Measurements from ENCODE around the gene CR2. TPM values are rescaled to one million over a fixed set of nuclear protein-coding genes. Genes with fewer than 3 reads are reported as not detected.
"Not testable (repeated sequence)": the region's sequence is repeated elsewhere in the genome, so short reads cannot be mapped to it uniquely, and the experiment has no call there.

CR2 gene
- total and polyA plus RNA-seq, 5 experiments from 2014 or later, result 5.9 to 17.1 (median 10.9) TPM

DNA sequence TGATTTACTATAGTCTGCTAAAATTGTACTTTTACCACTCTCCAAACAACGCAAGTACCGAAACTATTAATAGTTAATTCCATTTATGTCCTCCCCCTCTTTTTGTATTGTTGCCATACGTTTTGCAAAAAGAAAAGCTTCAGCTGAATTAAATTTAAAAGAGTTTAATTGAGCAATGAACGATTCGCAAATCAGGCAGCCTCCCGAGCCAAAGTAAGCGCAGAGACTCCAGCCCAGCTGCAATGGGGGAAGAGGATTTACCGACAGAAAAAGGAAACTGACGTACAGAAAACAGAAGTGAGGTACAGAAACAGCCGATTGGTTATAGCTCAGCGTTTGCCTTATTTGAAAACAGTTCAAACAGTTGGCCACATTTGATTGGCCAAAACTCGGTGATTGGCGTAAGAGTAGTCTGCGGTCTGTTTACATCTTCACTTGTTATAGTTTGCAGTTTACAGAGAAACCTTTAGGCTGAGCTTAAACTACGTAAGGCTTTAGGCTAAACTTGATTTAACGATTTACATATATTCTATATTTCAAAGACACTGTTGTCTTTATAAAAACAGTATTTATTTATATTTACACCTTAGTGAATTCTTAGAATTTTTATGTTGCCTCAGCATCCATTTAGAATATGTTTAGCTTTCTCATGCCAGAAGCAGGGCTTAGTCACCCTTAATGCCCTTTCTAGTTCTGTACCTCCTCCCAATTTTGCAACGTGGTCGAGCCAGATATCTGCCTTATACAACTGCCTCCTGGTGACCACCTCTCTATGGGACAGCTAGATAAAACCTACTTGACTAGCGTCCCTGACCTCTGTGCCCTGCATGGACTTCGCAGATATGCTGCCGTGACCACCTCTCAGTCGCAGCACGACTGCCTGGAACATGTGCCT is 65.6 kb downstream of the CR2 start:
- no peak for ATAC-seq
- no peak overlapping the region for H3K27ac Mint-ChIP-seq
- no peak for DNase-seq
- H3K9me3 Mint-ChIP-seq, result peaks cover 0 to 9% (median 0%) of the 10 kb centered on the region in 9 donors
- POLR2A ChIA-PET, result interaction anchor here (0.7 kb wide), 1 partner anchor 20 kb away, joined by 5 read pairs; no protein-coding TSS in a partner anchor
- no peaks in the 10 kb centered on the region for H3K4me1 Mint-ChIP-seq
- H3K27me3 Mint-ChIP-seq, result peaks cover 0 to 3% (median 3%) of the 10 kb centered on the region in 5 donors
- H3K36me3 Mint-ChIP-seq, result peaks cover 0 to 5% (median 2%) of the 10 kb centered on the region in 3 donors
- no peak overlapping the region for H3K4me3 Mint-ChIP-seq

- H3K27me3 Mint-ChIP-seq, H3K4me3 Mint-ChIP-seq, ATAC-seq, DNase-seq, H3K36me3 Mint-ChIP-seq, H3K27ac Mint-ChIP-seq, H3K9me3 Mint-ChIP-seq, H3K4me1 Mint-ChIP-seq: not testable (repeated sequence)
- POLR2A ChIA-PET, result interaction anchor here (0.7 kb wide), 2 partner anchors 10 to 21 kb away, joined by 4 to 5 read pairs; no protein-coding TSS in a partner anchor
Measured at GRCh38 chr1:207520400-207521345, 66.5 kb downstream of the CR2 start.

- H3K27ac Mint-ChIP-seq, H3K9me3 Mint-ChIP-seq, H3K4me1 Mint-ChIP-seq, DNase-seq, H3K4me3 Mint-ChIP-seq, POLR2A ChIA-PET, ATAC-seq, H3K27me3 Mint-ChIP-seq, H3K36me3 Mint-ChIP-seq: not testable (repeated sequence)
Measured at GRCh38 chr1:207525239-207525638, 71.1 kb downstream of the CR2 start.

DNA sequence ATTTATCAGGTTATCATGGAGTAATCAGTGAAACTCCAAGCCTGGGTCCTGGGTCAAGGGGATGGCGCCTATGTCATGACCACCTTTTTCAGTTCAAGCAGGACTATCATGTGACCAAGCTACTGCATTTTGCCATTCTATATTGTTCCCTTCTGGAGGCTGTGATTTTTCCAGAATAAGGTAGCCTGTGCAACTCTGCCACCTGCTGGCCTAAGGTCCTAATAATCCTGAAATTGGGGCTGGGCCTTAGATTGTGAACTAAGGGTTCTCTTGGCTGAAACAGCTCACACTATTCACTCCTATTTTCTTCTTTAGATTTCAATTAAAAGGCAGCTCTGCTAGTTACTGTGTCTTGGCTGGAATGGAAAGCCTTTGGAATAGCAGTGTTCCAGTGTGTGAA is 74.3 kb downstream of the CR2 start:
- POLR2A ChIA-PET, H3K4me1 Mint-ChIP-seq, H3K36me3 Mint-ChIP-seq, H3K4me3 Mint-ChIP-seq, DNase-seq, H3K9me3 Mint-ChIP-seq, ATAC-seq, H3K27ac Mint-ChIP-seq, H3K27me3 Mint-ChIP-seq: not testable (repeated sequence)

DNA sequence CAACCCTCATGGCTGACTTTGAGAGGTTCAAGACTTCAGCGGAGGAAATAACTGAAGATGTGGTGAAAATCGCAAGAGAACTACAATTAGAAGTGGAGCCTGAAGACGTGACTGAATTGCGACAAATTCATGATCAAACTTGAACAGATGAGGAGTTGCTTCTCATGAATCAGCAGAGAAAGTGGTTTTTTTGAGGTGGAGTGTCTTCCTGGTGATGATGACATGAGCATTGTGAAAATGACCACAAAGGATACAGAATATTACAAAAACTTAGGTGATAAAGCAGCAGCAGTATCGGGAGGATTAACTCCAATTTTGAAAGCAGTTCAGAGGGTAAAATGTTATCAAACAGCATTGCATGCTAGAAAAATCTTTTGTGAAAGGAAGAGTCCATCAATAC is 82.1 kb downstream of the CR2 start:
- ATAC-seq, result peak in 1 of 2 donors; percentile 22
- H3K27me3 Mint-ChIP-seq, H3K27ac Mint-ChIP-seq, H3K36me3 Mint-ChIP-seq, H3K4me1 Mint-ChIP-seq, H3K9me3 Mint-ChIP-seq, POLR2A ChIA-PET, DNase-seq, H3K4me3 Mint-ChIP-seq: not testable (repeated sequence)

Other genes with a start within 250 kb of the CR2 start
- gene CD55, start 132.7 kb upstream of the CR2 start, total RNA-seq, result 100 to 1,000 TPM in 1 of 2 experiments, 10 to 100 TPM in 1; 98.9 to 102 TPM
- 100 to 1,000 TPM; 156 to 193 (median 156) TPM for gene CD55, start 132.7 kb upstream of the CR2 start, polyA plus RNA-seq
- 1 to 10 TPM; 4.1 to 5.1 TPM for gene CR1, start 41.8 kb downstream of the CR2 start, total RNA-seq
- gene CR1, start 41.8 kb downstream of the CR2 start, polyA plus RNA-seq, result 1 to 10 TPM in 2 of 3 donors, under 1 TPM in 1; 0.81 to 3.1 (median 1.1) TPM
- gene CR1L, start 190.8 kb downstream of the CR2 start, total RNA-seq, result not detected
- not detected for gene CR1L, start 190.8 kb downstream of the CR2 start, polyA plus RNA-seq